Psoas muscle (tissue), 8 donors: Measurements from ENCODE around the gene VDR. TPM values are rescaled to one million over a fixed set of nuclear protein-coding genes. Genes with fewer than 3 reads are reported as not detected.

Source experiments
- ATAC-seq, 4 donors: fragments of 200-7000 bp; cut with Tn5 transposase; one replicate each; pipeline ENCODE4 v1.9.1; 2020; ENCODE audit warnings: moderate library complexity in 3 of 4, mild to moderate bottlenecking in 2 of 4
- DNase-seq, 2 donors: peaks; one replicate each; pipeline ENCODE4 v3.0.0-alpha.2; 2020
- H3K27ac ChIP-seq: fragments of 200-600 bp; one replicate; pipeline ENCODE4 v1.8.0; 2022
- H3K27me3 ChIP-seq, 3 donors: fragments of 200-600 bp in 1 of 3; one replicate each; pipeline versions ENCODE4 v1.6.1 to v1.8.0; 2013 to 2022; ENCODE audit warnings: low read length in 2 of 3, mild to moderate bottlenecking in 2 of 3, moderate library complexity in 1 of 3; ENCODE audit not compliant: insufficient read depth in 3 of 3
- H3K36me3 ChIP-seq, 2 donors: fragments of 200-600 bp in 1 of 2; one replicate each; pipeline versions ENCODE4 v1.6.1 to v1.8.0; 2013 to 2022; ENCODE audit warnings: low read depth in 1 of 2, mild to moderate bottlenecking in 1 of 2, moderate library complexity in 1 of 2; ENCODE audit not compliant: insufficient read depth in 1 of 2
- H3K4me1 ChIP-seq: fragments of 200-600 bp; one replicate; pipeline ENCODE4 v1.8.0; 2022
- H3K4me3 ChIP-seq: fragments of 200-600 bp; one replicate; pipeline ENCODE4 v1.8.0; 2022; ENCODE audit warnings: mild to moderate bottlenecking
- H3K9me3 ChIP-seq: fragments of 200-600 bp; one replicate; pipeline ENCODE4 v1.8.0; 2022
- CTCF ChIP-seq: fragments of 200-600 bp; IDR thresholded peaks from one replicate; pipeline ENCODE4 v1.8.0; 2022; ENCODE audit warnings: antibody characterized with exemption
- WGBS, 3 donors: extraction: QIAGEN DNeasy Blood & Tissue Kit; methylation state at CpG; one replicate each; pipeline versions ENCODE4 v1.1.6 to v1.1.7; 2013; 5-methylcytosine and 5-hydroxymethylcytosine counted together
- intact Hi-C, 2 donors: fragments of 100-400 bp; cut with DNase I; formaldehyde crosslinking; loops; one replicate each; pipeline versions ENCODE4 v1.11.0 to v1.14.2; 2022
- polyA plus RNA-seq, 3 donors: library from polyadenylated mRNA; stranded (reverse); fragments of 200-250 nt; gene quantifications; one replicate each; pipeline ENCODE4 v1.2.3, GENCODE V29; 2013
- total RNA-seq, 4 donors: library from RNA; stranded (reverse); fragmentation: NEBNext Ultra II Directional in 2 of 4; extraction: Animal tissue kit (Norgen Biotek cat#: 25700) in 2 of 4; gene quantifications; one replicate each; pipeline versions ENCODE4 v1.2.1 to v1.2.4, GENCODE V29; 2021 to 2023
- donor health status: healthy with polysubstance abuse.
- donor health status: DM: no; HTN: no; CAD: no; lungs with moderate emphysema.
- donor health status: Bipolar disorder and iron deficiency.
- donor health status: healthy.
- donor health status: DM: yes; HTN: yes; CAD: no.
- donor health status: DM: no; HTN: no; CAD: no.
- donor health status: DM: no; HTN: no; CAD: no.
- donor health status: DM: yes; HTN: yes; CAD: no.

The VDR gene
- total and polyA plus RNA-seq, 7 donors: 0.62 to 6.1 (median 3.0) TPM

GRCh38 chr12:47801170-47801903 is 103.5 kb downstream of the VDR start:
- no peak overlapping the region for H3K4me3 ChIP-seq
- peak overlapping the region; percentile 30 for H3K27ac ChIP-seq

DNA sequence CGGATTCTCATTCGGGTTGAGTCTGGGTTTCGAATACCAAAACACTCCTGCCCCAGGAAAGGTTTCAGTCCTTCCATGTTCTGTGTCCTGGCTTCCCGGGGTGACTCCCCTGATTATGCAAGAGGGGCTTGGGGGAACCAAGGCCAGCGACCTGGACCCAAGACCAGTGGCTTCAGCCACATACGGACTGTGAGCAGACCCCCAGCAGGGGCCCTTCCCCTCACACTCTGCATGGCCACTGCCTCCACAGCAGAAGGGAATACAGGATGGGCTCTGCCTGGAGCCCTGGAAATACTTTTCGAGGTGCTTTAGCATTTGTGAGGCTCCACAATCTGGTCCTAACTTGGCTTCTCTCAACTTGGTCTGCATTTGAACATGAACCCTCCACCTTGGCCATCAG is 104.2 kb downstream of the VDR start:
- Histone ChIP-seq H3K4me3 (no peak overlapping the region), H3K4me1 (peaks cover 70% of the 10 kb centered on the region), H3K9me3 (no peaks in the 10 kb centered on the region), H3K27me3 (no peaks in the 10 kb centered on the region), H3K27ac (peak overlapping the region; percentile 64), H3K36me3 (peaks cover 0 to 32% of the 10 kb centered on the region in 2 donors)
- DNase-seq: no peak
- no peak for TF ChIP-seq CTCF
- 75 to 88% (median 83%) methylated on average over 7 of the region's 7 CpGs for WGBS, 3 donors
- no peak for ATAC-seq
- intact Hi-C loops: no loop called here

More at GRCh38 chr12:47801170-47801903, 103.5 kb downstream of the VDR start:
- ATAC-seq (no peak), DNase-seq (peak in 1 of 2 donors; percentile 49)
- Histone ChIP-seq H3K9me3 (no peaks in the 10 kb centered on the region), H3K27me3 (no peaks in the 10 kb centered on the region), H3K4me1 (peaks cover 78% of the 10 kb centered on the region), H3K36me3 (peaks cover 0 to 25% of the 10 kb centered on the region in 2 donors)
- intact Hi-C loops: no loop called here
- no peak for TF ChIP-seq CTCF
- WGBS, 3 donors: 66 to 72% (median 66%) methylated on average over 6 to 7 of the region's 7 CpGs

DNA sequence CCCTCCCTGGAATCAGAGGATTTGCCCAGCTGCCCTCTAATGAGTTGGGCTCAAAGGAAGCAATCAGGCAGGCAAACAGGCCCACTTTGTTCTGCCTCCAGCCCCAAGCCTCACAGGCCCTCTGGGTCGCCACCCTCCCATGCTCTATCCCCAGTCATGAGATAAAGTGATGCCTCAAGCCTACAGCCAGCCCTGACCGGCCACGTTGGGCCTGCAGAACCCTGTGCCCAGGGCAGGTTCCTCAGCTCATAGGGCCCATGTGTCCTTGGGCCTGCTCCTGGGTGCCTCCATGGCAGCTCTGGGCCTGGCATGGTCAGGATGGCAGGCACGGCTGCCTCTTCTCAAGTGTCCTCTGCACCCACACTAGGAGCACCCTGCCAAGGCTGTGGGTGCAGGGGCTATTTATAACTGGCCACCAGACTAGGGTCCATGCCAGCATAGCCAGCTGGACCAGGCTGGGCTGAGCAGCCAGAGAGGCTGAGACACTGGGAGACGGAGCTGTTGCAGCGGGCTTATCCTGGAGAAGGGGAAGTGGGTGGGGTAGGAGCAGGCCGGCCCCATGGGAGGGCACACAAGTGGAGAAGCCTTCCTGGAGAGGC is 105.3 kb downstream of the VDR start:
- no peak for TF ChIP-seq CTCF
- Histone ChIP-seq H3K27ac (peak overlapping the region; percentile 64), H3K4me1 (peaks cover 61% of the 10 kb centered on the region), H3K4me3 (no peak overlapping the region), H3K36me3 (peaks cover 0 to 43% of the 10 kb centered on the region in 2 donors), H3K27me3 (no peaks in the 10 kb centered on the region), H3K9me3 (no peaks in the 10 kb centered on the region)
- intact Hi-C loops: no loop called here
- DNase-seq (peak; percentile 79 to 91), ATAC-seq (peak; percentile 94 to 96 (median 94))
- 14 to 27% (median 18%) methylated on average over 7 of the region's 7 CpGs for WGBS, 3 donors

- DNase-seq: no peak
- no peaks in the 10 kb centered on the region for H3K9me3 ChIP-seq
- H3K27me3 ChIP-seq: no peaks in the 10 kb centered on the region
- WGBS, 3 donors: 86 to 91% (median 91%) methylated on average over 16 to 17 of the region's 17 CpGs
- no peak for TF ChIP-seq CTCF
- H3K27ac ChIP-seq: peak overlapping the region; percentile 64
- intact Hi-C loops: no loop called here
- ATAC-seq: no peak
- peaks cover 54% of the 10 kb centered on the region for H3K4me1 ChIP-seq
- peaks cover 0 to 53% of the 10 kb centered on the region in 2 donors for H3K36me3 ChIP-seq
- no peak overlapping the region for H3K4me3 ChIP-seq
Observed at GRCh38 chr12:47798382-47798948, 106.3 kb downstream of the VDR start.
